SK-N-SH (cell line): ENCODE data around the gene NUDCD3. TPM values are rescaled to one million over a fixed set of nuclear protein-coding genes. Genes with fewer than 3 reads are reported as not detected.

Source experiments
- CTCF ChIA-PET: fragments of 300-600, 350-600 bp; formaldehyde crosslinking; extraction: SDS; loops from one replicate; lab custom pipeline; 2021; lab: Yijun Ruan, JAX
- POLR2A ChIA-PET: fragments of 350-600 bp; sonication (Branson Sonifier 250); formaldehyde crosslinking; extraction: SDS; loops from one replicate; lab custom pipeline; 2020; ENCODE audit warnings: antibody characterized with exemption, inconsistent platforms; lab: Yijun Ruan, JAX
- DNase-seq: peaks from one replicate; pipeline ENCODE4 v3.0.0; 2012
- H2AFZ ChIP-seq: fragments of 200-600 bp; sonication (generic); 2 replicates; pipeline ENCODE4 v1.8.1; 2016; ENCODE audit warnings: antibody characterized with exemption, mild to moderate bottlenecking, low read depth
- H3F3A ChIP-seq: fragments of 200-600 bp; sonication (generic); replicated peaks from 2 replicates; pipeline ENCODE3; 2016; ENCODE audit warnings: antibody characterized with exemption, mild to moderate bottlenecking; ENCODE audit not compliant: insufficient read depth
- H3K27ac ChIP-seq, 2 experiments: fragments of 200-500 bp in 1 of 2; fragments of 200-600 bp in 1 of 2; sonication (Bioruptor generic) in 1 of 2; sonication (generic), shearing (Covaris generic) in 1 of 2; 2 replicates each; pipeline versions ENCODE4 v1.5.1 to v1.6.1; 2014 to 2016; ENCODE audit warnings: low read depth in 2 of 2, inconsistent platforms in 1 of 2, low read length in 1 of 2, mild to moderate bottlenecking in 1 of 2, mixed read lengths in 1 of 2
- H3K27me3 ChIP-seq: fragments of 200-600 bp; sonication (generic), shearing (Covaris generic); 2 replicates; pipeline ENCODE4 v1.6.1; 2016; ENCODE audit warnings: mixed run types; ENCODE audit not compliant: insufficient read depth
- H3K36me3 ChIP-seq, 2 experiments: fragments of 200-500 bp in 1 of 2; fragments of 200-600 bp in 1 of 2; sonication (Bioruptor generic) in 1 of 2; sonication (generic) in 1 of 2; replicated peaks in 1 of 2; 2 replicates each; pipeline versions ENCODE3 to v1.5.1; 2014 to 2016; ENCODE audit warnings: low read length in 1 of 2, mild to moderate bottlenecking in 1 of 2; ENCODE audit not compliant: insufficient read depth in 2 of 2, control insufficient read depth in 1 of 2
- H3K4me1 ChIP-seq, 2 experiments: fragments of 200-500 bp in 1 of 2; fragments of 200-600 bp in 1 of 2; sonication (Bioruptor generic) in 1 of 2; sonication (generic), shearing (Covaris generic) in 1 of 2; 2 replicates each; pipeline versions ENCODE4 v1.5.1 to v1.6.1; 2014 to 2016; ENCODE audit warnings: low read depth in 1 of 2, low read length in 1 of 2, mixed run types in 1 of 2; ENCODE audit not compliant: insufficient read depth in 2 of 2, control insufficient read depth in 1 of 2
- H3K4me2 ChIP-seq: fragments of 200-600 bp; sonication (generic), shearing (Covaris generic); 2 replicates; pipeline ENCODE4 v1.6.1; 2017; ENCODE audit warnings: mixed run types
- H3K4me3 ChIP-seq, 2 experiments: fragments of 200-500 bp in 1 of 2; fragments of 200-600 bp in 1 of 2; sonication (Bioruptor generic) in 1 of 2; sonication (generic), shearing (Covaris generic) in 1 of 2; 2 replicates each; pipeline versions ENCODE4 v1.5.1 to v1.8.1; 2014 to 2016; ENCODE audit warnings: low read depth in 2 of 2, inconsistent platforms in 1 of 2, low read length in 1 of 2, mild to moderate bottlenecking in 1 of 2, mixed read lengths in 1 of 2, moderate library complexity in 1 of 2
- H3K79me2 ChIP-seq: fragments of 200-600 bp; sonication (generic); 2 replicates; pipeline ENCODE4 v1.8.1; 2017; ENCODE audit warnings: mild to moderate bottlenecking; ENCODE audit not compliant: insufficient read depth
- H3K9ac ChIP-seq: fragments of 200-600 bp; sonication (generic); 2 replicates; pipeline ENCODE4 v1.6.1; 2017; ENCODE audit warnings: mixed run types
- H3K9me2 ChIP-seq: fragments of 200-600 bp; sonication (generic); 2 replicates; pipeline ENCODE4 v1.6.1; 2017; ENCODE audit warnings: mixed run types
- H3K9me3 ChIP-seq: fragments of 200-600 bp; sonication (generic); 2 replicates; pipeline ENCODE4 v1.6.1; 2017; ENCODE audit warnings: mixed run types, mild to moderate bottlenecking, moderate library complexity
- H4K20me1 ChIP-seq: fragments of 200-600 bp; sonication (generic); 2 replicates; pipeline ENCODE4 v1.6.1; 2017; ENCODE audit warnings: mild to moderate bottlenecking, mixed run types; ENCODE audit not compliant: insufficient read depth
- CHD2 ChIP-seq: fragments of 150-350 bp; IDR thresholded peaks from 2 replicates; pipeline ENCODE4 v1.6.1; 2018; ENCODE audit warnings: low read length; ENCODE audit not compliant: partially characterized antibody
- ELF1 ChIP-seq: IDR thresholded peaks from 2 replicates; pipeline ENCODE4 v1.4.0; 2012
- IRF3 ChIP-seq: fragments of 150-350 bp; IDR thresholded peaks from 2 replicates; pipeline ENCODE4 v1.6.1; 2016; ENCODE audit warnings: mild to moderate bottlenecking, low read depth, low read length
- NRF1 ChIP-seq: IDR thresholded peaks from 2 replicates; pipeline ENCODE4 v1.6.1; 2012; ENCODE audit warnings: low read depth, mild to moderate bottlenecking, low read length
- POLR2AphosphoS5 ChIP-seq: IDR thresholded peaks from 2 replicates; pipeline ENCODE4 v1.6.1; 2012; ENCODE audit warnings: low read depth, low read length
- RAD21 ChIP-seq: IDR thresholded peaks from 2 replicates; pipeline ENCODE4 v1.6.1; 2012; ENCODE audit warnings: mild to moderate bottlenecking, low read length
- RCOR1 ChIP-seq: fragments of 150-350 bp; IDR thresholded peaks from 2 replicates; pipeline ENCODE4 v1.6.1; 2017; ENCODE audit warnings: antibody characterized with exemption, low read length
- RXRA ChIP-seq: IDR thresholded peaks from 2 replicates; pipeline ENCODE4 v1.4.0; 2012; ENCODE audit warnings: low read depth, mild to moderate bottlenecking, borderline replicate concordance
- SIN3A ChIP-seq: IDR thresholded peaks from 2 replicates; pipeline ENCODE4 v1.6.1; 2012; ENCODE audit warnings: low read depth, mild to moderate bottlenecking, low read length, moderate library complexity, borderline replicate concordance
- SMC3 ChIP-seq: IDR thresholded peaks from 2 replicates; pipeline ENCODE4 v1.6.1; 2012; ENCODE audit warnings: low read depth, low read length, improper control_type of control experiment
- TAF1 ChIP-seq: IDR thresholded peaks from 2 replicates; pipeline ENCODE4 v1.6.1; 2012; ENCODE audit warnings: low read depth, mild to moderate bottlenecking, low read length, moderate library complexity, borderline replicate concordance
- ZBTB33 ChIP-seq: IDR thresholded peaks from 2 replicates; pipeline ENCODE4 v1.4.0; 2012; ENCODE audit warnings: low read depth, borderline replicate concordance
- WGBS: methylation state at CpG from one replicate; pipeline ENCODE4 v1.1.6; 2017; ENCODE audit warnings: low lambda C conversion rate; 5-methylcytosine and 5-hydroxymethylcytosine counted together
- polyA plus RNA-seq, 3 experiments: library from polyadenylated mRNA; depleted of rRNA; stranded (reverse); fragments of >200 nt; gene quantifications; 2 replicates each; pipeline ENCODE4 v1.2.3, GENCODE V29; 2012

The NUDCD3 gene
- polyA plus RNA-seq, 1 of the 3 experiments (the other 2 are of a cell fraction), result 66.0 TPM

DNA sequence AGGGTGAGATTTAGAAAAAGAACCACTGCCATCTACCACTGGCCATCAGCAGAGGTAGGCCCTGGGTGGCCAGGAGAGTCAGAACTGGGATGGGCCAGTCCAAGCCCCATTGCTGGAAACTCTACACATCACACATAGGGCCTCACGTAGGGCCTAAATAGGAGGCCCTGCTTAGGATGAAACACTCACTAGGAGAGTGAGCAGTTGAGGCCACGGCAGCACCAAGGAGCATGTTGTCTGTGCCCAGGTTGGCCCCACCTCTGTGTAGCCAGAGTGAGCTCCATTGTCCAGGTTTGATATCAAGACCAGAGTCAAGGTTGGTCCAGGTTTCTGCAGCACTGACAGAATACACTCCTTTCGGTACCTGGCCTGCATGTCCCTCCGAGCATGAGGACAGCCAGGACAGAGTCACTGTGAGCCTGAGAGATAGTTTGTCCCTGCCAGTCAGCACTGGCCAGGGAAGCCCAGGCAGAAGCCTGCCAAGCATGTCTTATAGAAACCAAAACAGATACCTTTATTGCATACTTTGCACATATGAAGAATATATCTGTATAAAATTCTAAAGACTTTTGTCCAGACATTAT lies 87.2 kb downstream of the NUDCD3 start:
- Histone ChIP-seq H3K27ac (no peak overlapping the region), H3F3A (peaks cover 3% of the 10 kb centered on the region), H4K20me1 (peaks cover 34% of the 10 kb centered on the region), H3K9ac (no peak overlapping the region), H3K27me3 (no peaks in the 10 kb centered on the region), H3K36me3 (peaks cover 12 to 49% of the 10 kb centered on the region in 2 experiments), H3K9me2 (no peaks in the 10 kb centered on the region), H3K9me3 (no peaks in the 10 kb centered on the region), H2AFZ (no peak overlapping the region), H3K4me3 (no peak overlapping the region), H3K4me1 (peaks cover 3 to 17% of the 10 kb centered on the region in 2 experiments; a peak in 2 of 4 replicates), H3K79me2 (peaks cover 57% of the 10 kb centered on the region), H3K4me2 (no peak overlapping the region)
- CTCF ChIA-PET, result interaction anchor here (0.9 kb wide), 1 partner anchor 11 kb away, joined by 4 read pairs; no protein-coding TSS in a partner anchor
- POLR2A ChIA-PET, result no interaction called here
- TF ChIP-seq CHD2 (no peak), RCOR1 (no peak), ZBTB33 (no peak), SIN3A (no peak), NRF1 (no peak), POLR2AphosphoS5 (no peak), ELF1 (no peak), RXRA (no peak), TAF1 (no peak)
- no peak for DNase-seq
- 98% methylated on average over 4 of the region's 4 CpGs for whole genome bisulfite sequencing

- Histone ChIP-seq H3K27ac (no peak overlapping the region), H2AFZ (no peak overlapping the region), H3K4me3 (no peak overlapping the region), H3K9ac (no peak overlapping the region), H3K79me2 (peaks cover 51% of the 10 kb centered on the region), H3K9me2 (no peaks in the 10 kb centered on the region), H3K9me3 (no peaks in the 10 kb centered on the region), H3F3A (no peaks in the 10 kb centered on the region), H3K27me3 (no peaks in the 10 kb centered on the region), H3K36me3 (peaks cover 12 to 50% of the 10 kb centered on the region in 2 experiments), H3K4me2 (no peak overlapping the region), H3K4me1 (peaks cover 0 to 19% of the 10 kb centered on the region in 2 experiments; a peak in 1 of 4 replicates), H4K20me1 (peaks cover 35% of the 10 kb centered on the region)
- ChIA-PET CTCF (interaction anchor here (0.5 to 2.1 kb wide), 3 partner anchors 67 to 162 kb away, joined by 3 to 7 read pairs (median 3); no protein-coding TSS in a partner anchor), POLR2A (no interaction called here)
- no peak for TF ChIP-seq IRF3
- TF ChIP-seq RAD21, result no peak
- no peak for TF ChIP-seq SMC3
- TF ChIP-seq TAF1, result no peak
- DNase-seq, result no peak
- WGBS, result 96% methylated on average over 13 of the region's 14 CpGs
These were observed 87.9 kb downstream of the NUDCD3 start for GRCh38 chr7:44402401-44403060.
